ENCODE results near the gene SNCA.

GRCh38 chr4:89725268-89725667 is 111.7 kb downstream of the SNCA start:
- TF ChIP-seq CTCF (IDR thresholded peaks at IDR 0.05), result no peak
- no peak for TF ChIP-seq POLR2A (IDR thresholded peaks at IDR 0.05)
